ENCODE data around the gene TEX29. TPM values are rescaled to one million over a fixed set of nuclear protein-coding genes. Genes with fewer than 3 reads are reported as not detected.

The TEX29 gene
- total and polyA plus RNA-seq, 9 of the 15 experiments (the other 6 are each of a cell fraction or from before 2014, with no cell fraction given) = 0.11 TPM; not detected in 7

DNA sequence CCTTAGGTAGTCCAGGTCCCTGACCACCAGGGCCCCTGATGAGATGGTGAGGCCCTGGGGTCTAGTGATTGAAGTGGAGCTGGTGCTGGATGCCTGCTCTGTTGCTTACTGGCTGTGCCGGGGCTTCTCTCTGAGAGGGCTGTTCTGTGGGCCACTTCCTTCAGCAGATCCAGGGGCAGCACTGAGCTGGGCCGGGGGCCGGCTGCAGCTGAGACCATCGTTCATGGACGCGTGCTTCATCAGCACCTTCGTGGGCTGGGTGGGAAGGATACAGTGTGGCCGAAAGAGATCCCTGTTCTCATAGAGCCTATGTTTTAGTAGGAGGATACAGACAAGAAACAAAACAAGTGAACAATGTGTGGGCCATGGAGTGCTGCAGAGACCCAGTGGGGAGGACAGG is 33.2 kb upstream of the TEX29 start:
- Histone ChIP-seq H3K79me2 (ENCODE audit: control insufficient read depth, insufficient read depth, low read length) (no peaks in the 10 kb centered on the region), H3K4me3 (no peak overlapping the region), H3K27ac (ENCODE audit: extremely low read depth, low read depth, low read length) (no peak overlapping the region), H3K9me3 (replicated peaks; ENCODE audit: control insufficient read depth, insufficient read depth, low read depth, low read length) (no peaks in the 10 kb centered on the region), H4K20me1 (replicated peaks; ENCODE audit: control insufficient read depth, insufficient read depth, low read length) (no peaks in the 10 kb centered on the region; the same call in 1 of the 2 replicates), H3K4me1 (replicated peaks in 1 of 2; ENCODE audit: control insufficient read depth in 2 of 2, insufficient read depth in 2 of 2, low read length in 2 of 2) (no peaks in the 10 kb centered on the region), H3K9ac (ENCODE audit: insufficient read depth in 1 of 2, low read depth in 2 of 2, low read length in 2 of 2) (no peak overlapping the region), H3K4me2 (ENCODE audit: insufficient read depth, low read length) (no peak overlapping the region), H3K27me3 (ENCODE audit: control insufficient read depth in 2 of 2, insufficient read depth in 2 of 2, low read length in 2 of 2) (no peaks in the 10 kb centered on the region), H2AFZ (ENCODE audit: low read depth, low read length) (no peak overlapping the region), H3K36me3 (ENCODE audit: control insufficient read depth, insufficient read depth, low read length) (peaks cover 47% of the 10 kb centered on the region; the same call in 1 of the 3 replicates), H3K9me1 (ENCODE audit: control insufficient read depth, insufficient read depth, low read length) (no peaks in the 10 kb centered on the region)
- ChIA-PET CTCF (ENCODE audit: low intra/inter-chr PET ratio) (no interaction called here), POLR2A (interaction anchor here (0.7 kb wide), 1 partner anchor 9 kb away, joined by 3 read pairs; no protein-coding TSS in a partner anchor)
- ATAC-seq (no peak), FAIRE-seq (no peak), DNase-seq (ENCODE audit: extremely low read depth in 1 of 4, low spot score in 3 of 4) (no peak)
- in situ Hi-C loops (cut with MboI) (no loop called here), intact Hi-C loops (cut with micrococcal nuclease) (no loop called here)
- BruUV-seq (replicated peaks) = no TSS peak
- 100% methylated on average over 5 of the region's 8 CpGs for WGBS (ENCODE audit: insufficient coverage, low coverage, missing lambda C conversion rate)
- TF ChIP-seq GATAD2A (IDR thresholded peaks at IDR 0.05) = no peak
- TF ChIP-seq, protein P1, sequence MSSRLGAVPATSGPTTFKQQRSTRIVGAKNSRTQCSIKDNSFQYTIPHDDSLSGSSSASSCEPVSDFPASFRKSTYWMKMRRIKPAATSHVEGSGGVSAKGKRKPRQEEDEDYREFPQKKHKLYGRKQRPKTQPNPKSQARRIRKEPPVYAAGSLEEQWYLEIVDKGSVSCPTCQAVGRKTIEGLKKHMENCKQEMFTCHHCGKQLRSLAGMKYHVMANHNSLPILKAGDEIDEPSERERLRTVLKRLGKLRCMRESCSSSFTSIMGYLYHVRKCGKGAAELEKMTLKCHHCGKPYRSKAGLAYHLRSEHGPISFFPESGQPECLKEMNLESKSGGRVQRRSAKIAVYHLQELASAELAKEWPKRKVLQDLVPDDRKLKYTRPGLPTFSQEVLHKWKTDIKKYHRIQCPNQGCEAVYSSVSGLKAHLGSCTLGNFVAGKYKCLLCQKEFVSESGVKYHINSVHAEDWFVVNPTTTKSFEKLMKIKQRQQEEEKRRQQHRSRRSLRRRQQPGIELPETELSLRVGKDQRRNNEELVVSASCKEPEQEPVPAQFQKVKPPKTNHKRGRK (tag; IDR thresholded peaks at IDR 0.05) = no peak
- TF ChIP-seq RHOXF2B (CRISPR knock-in tag; conservative IDR thresholded peaks at IDR 0.05) = no peak
- TF ChIP-seq, protein P2, sequence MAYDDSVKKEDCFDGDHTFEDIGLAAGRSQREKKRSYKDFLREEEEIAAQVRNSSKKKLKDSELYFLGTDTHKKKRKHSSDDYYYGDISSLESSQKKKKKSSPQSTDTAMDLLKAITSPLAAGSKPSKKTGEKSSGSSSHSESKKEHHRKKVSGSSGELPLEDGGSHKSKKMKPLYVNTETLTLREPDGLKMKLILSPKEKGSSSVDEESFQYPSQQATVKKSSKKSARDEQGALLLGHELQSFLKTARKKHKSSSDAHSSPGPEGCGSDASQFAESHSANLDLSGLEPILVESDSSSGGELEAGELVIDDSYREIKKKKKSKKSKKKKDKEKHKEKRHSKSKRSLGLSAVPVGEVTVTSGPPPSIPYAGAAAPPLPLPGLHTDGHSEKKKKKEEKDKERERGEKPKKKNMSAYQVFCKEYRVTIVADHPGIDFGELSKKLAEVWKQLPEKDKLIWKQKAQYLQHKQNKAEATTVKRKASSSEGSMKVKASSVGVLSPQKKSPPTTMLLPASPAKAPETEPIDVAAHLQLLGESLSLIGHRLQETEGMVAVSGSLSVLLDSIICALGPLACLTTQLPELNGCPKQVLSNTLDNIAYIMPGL (CRISPR knock-in tag; IDR thresholded peaks at IDR 0.05) = no peak
- TF ChIP-seq FOXM1 (IDR thresholded peaks at IDR 0.05; ENCODE audit: low read depth) = no peak
- no peak for TF ChIP-seq FOXM1 (CRISPR knock-in tag; IDR thresholded peaks at IDR 0.05; ENCODE audit: low read depth)
- TF ChIP-seq CREBBP (IDR thresholded peaks at IDR 0.05; ENCODE audit: low read depth, low read length) = no peak
- no peak for TF ChIP-seq FOS (IDR thresholded peaks at IDR 0.05; ENCODE audit: extremely low read depth, insufficient read length)
- TF ChIP-seq POLR2AphosphoS2 (IDR thresholded peaks at IDR 0.05; ENCODE audit: low read length) = no peak
- TF ChIP-seq E2F1 (CRISPR knock-in tag; IDR thresholded peaks at IDR 0.05) = no peak
- no peak for TF ChIP-seq E2F3 (CRISPR knock-in tag; IDR thresholded peaks at IDR 0.05)
- no peak for TF ChIP-seq LARP7 (IDR thresholded peaks at IDR 0.05)

Measured in K562 (cell line).